NB4 (cell line): ENCODE data around the gene CYP3A7.
"Not testable (repeated sequence)": the region's sequence is repeated elsewhere in the genome, so short reads cannot be mapped to it uniquely, and the experiment has no call there.

Experiments used
- DNase-seq: peaks from one replicate; pipeline ENCODE4 v3.0.0; 2010; ENCODE audit warnings: low read depth
- H3K4me3 ChIP-seq: one replicate; pipeline ENCODE4 v1.5.1; 2011; ENCODE audit warnings: mild to moderate bottlenecking, low read depth, low read length, moderate library complexity
- MYC ChIP-seq: IDR thresholded peaks from 2 replicates; pipeline ENCODE4 v1.6.1; 2011; ENCODE audit warnings: low read depth, low read length
- POLR2A ChIP-seq: IDR thresholded peaks from 2 replicates; pipeline ENCODE4 v1.6.1; 2011; ENCODE audit warnings: mild to moderate bottlenecking; ENCODE audit not compliant: insufficient read length; ENCODE audit errors: extremely low read depth
- TF ChIP-seq, protein P1 (sequence below): IDR thresholded peaks from 2 replicates; pipeline ENCODE4 v1.6.1; 2011; ENCODE audit warnings: low read depth, low read length
- TF ChIP-seq, protein P2 (sequence below): IDR thresholded peaks from one replicate; pipeline ENCODE4 v1.5.1; 2012; ENCODE audit warnings: low read depth, low read length

CYP3A7 gene

DNA sequence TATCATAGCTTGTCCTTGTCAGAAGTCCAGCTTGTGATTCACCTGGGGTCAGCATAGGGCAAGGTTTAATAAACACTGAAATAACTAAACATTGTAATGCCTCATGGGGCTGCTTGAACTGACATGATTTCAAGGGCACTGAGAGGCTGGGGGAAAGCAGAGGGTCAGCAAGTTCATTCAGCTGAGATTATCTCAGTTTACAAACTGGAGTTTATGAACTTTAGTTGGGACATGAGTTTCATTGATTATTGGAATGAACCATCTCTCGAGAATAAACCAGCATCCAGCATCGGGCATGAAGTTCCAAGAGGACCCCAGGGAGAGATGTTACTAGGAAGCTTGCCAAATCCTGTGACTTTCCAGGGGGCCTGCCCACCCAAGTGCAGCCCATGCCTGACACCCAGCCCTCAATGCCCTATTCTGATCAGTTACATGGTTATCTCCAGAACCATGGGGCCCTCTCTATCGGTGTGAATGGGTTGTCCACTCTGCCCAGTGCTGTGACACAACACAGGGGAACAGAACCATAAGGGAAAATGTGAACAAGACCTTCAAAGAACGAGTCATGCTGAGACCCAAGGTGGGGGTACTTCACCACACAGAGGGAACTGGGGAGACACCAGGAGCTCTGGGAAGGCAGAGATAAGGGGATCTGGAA is 7.9 kb upstream of the CYP3A7 start:
- DNase-seq, result no peak
- TF ChIP-seq, protein P1, sequence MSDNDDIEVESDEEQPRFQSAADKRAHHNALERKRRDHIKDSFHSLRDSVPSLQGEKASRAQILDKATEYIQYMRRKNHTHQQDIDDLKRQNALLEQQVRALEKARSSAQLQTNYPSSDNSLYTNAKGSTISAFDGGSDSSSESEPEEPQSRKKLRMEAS, result no peak
- TF ChIP-seq MYC, result no peak
- H3K4me3 ChIP-seq, result no peak overlapping the region

DNA sequence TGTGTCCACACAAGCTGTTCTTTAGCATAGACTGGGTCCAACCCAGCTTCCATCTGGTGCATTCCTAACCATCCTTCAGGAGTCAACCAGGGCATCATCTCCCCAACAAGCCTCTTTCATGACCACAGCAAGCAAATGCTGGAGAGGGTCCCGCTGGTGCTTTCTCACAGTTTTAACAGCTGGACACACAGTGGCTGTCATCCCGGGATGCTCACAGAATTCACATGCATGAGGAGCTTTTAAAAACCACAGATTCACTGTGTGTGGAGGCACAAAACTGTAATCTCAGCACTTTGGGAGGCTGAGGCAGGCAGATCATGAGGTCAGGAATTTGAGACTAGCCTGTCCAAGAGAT is 6.4 kb upstream of the CYP3A7 start:
- DNase-seq, result no peak
- TF ChIP-seq, protein P2, sequence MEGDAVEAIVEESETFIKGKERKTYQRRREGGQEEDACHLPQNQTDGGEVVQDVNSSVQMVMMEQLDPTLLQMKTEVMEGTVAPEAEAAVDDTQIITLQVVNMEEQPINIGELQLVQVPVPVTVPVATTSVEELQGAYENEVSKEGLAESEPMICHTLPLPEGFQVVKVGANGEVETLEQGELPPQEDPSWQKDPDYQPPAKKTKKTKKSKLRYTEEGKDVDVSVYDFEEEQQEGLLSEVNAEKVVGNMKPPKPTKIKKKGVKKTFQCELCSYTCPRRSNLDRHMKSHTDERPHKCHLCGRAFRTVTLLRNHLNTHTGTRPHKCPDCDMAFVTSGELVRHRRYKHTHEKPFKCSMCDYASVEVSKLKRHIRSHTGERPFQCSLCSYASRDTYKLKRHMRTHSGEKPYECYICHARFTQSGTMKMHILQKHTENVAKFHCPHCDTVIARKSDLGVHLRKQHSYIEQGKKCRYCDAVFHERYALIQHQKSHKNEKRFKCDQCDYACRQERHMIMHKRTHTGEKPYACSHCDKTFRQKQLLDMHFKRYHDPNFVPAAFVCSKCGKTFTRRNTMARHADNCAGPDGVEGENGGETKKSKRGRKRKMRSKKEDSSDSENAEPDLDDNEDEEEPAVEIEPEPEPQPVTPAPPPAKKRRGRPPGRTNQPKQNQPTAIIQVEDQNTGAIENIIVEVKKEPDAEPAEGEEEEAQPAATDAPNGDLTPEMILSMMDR, result no peak
- H3K4me3 ChIP-seq, result no peak overlapping the region

- no peak for DNase-seq
- no peak overlapping the region for H3K4me3 ChIP-seq
- TF ChIP-seq POLR2A, result no peak
- no peak for TF ChIP-seq MYC
- TF ChIP-seq, protein P1, result 0 out of 2 replicates have a peak, but pooled peaks have one; percentile 19
- TF ChIP-seq, protein P2, result no peak
Observed at GRCh38 chr7:99740573-99741440, 5.8 kb upstream of the CYP3A7 start.

GRCh38 chr7:99739699-99740572 is 4.9 kb upstream of the CYP3A7 start:
- TF ChIP-seq, protein P2, result no peak
- TF ChIP-seq POLR2A, result no peak
- TF ChIP-seq MYC, result no peak
- TF ChIP-seq, protein P1, result no peak
- DNase-seq, result no peak
- no peak overlapping the region for H3K4me3 ChIP-seq

DNA sequence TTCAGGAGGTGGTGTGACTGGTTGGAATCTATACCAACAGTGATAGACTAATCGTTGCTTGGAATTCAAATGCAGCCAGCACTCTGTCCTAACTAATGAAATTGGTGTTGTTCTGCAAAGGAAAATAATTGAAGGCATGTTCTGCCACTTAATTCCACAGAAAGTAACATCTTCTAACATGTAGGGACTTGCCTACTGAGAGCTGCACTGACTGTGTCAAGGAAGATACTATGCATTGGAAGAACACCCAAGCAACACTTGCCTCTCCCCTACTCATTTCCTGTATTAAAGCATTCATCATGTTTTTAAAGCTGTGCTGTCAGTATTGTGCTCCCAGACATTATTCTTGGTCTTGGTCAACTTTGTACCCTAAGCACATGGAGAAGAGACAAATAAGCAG is 2.7 kb upstream of the CYP3A7 start:
- H3K4me3 ChIP-seq, result no peak overlapping the region
- DNase-seq, result no peak
- TF ChIP-seq MYC (no peak), POLR2A (no peak)
- TF ChIP-seq, protein P2, result no peak
- TF ChIP-seq, protein P1, result no peak

DNA sequence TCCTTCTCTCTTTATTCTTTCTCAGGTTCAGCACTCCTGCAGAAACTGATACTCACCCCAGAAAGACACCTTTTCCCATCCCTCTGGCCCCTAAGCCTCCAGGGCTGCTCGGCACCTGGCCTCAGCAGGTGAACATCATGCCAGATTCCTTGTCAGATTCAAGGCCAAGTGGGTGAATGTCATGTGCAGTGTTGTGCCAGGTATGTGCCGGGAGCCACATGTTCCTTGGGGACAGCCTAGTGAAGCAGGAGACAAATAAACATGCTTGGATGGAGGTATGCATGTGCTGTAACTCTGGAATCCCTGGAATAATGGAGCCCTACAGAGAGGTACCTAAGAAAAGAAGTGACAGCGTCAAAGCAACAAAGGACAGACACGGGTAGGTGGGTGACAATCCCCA is 1.7 kb upstream of the CYP3A7 start:
- DNase-seq, H3K4me3 ChIP-seq: not testable (repeated sequence)
